Measurements from ENCODE around the gene PNKP. TPM values are rescaled to one million over a fixed set of nuclear protein-coding genes. Genes with fewer than 3 reads are reported as not detected.
A peak's percentile ranks its signal among the peaks of the same experiment; 100 is the strongest.

PNKP gene
- total and polyA plus RNA-seq, 9 of the 15 experiments (the other 6 are each of a cell fraction or from before 2014, with no cell fraction given), result 2.8 to 85.4 (median 25.3) TPM

- peak; percentile 38 for TF ChIP-seq POLR2G (IDR thresholded peaks at IDR 0.05; ENCODE audit: low read depth, low read length)
- no peak for TF ChIP-seq ATF1 (CRISPR knock-in tag; IDR thresholded peaks at IDR 0.05)
- TF ChIP-seq ATF1 (tag; IDR thresholded peaks at IDR 0.05), result no peak
- TF ChIP-seq RBFOX2 (IDR thresholded peaks at IDR 0.05; ENCODE audit: low read depth, low read length), result peak; percentile 51
- TF ChIP-seq GABPB1 (CRISPR knock-in tag; IDR thresholded peaks at IDR 0.05), result no peak
- peak; percentile 31 for TF ChIP-seq POLR2AphosphoS5 (IDR thresholded peaks at IDR 0.05; ENCODE audit: control insufficient read depth, insufficient read depth, low read depth, low read length)
- TF ChIP-seq ZNF449 (CRISPR knock-in tag; IDR thresholded peaks at IDR 0.05), result no peak
- no peak for TF ChIP-seq ZNF436 (CRISPR knock-in tag; IDR thresholded peaks at IDR 0.05)
- peak; percentile 49; the same call in 1 of the 2 replicates for TF ChIP-seq SUPT5H (IDR thresholded peaks at IDR 0.05)
- no peak for TF ChIP-seq HDGF (IDR thresholded peaks at IDR 0.05)
- TF ChIP-seq NUFIP1 (IDR thresholded peaks at IDR 0.05; ENCODE audit: partially characterized antibody), result no peak
- no peak for TF ChIP-seq ETV5 (CRISPR knock-in tag; IDR thresholded peaks at IDR 0.05; ENCODE audit: low read depth)
- TF ChIP-seq RBM22 (IDR thresholded peaks at IDR 0.05; ENCODE audit: low read depth, low read length, poor library complexity, severe bottlenecking), result peak; percentile 7
- TF ChIP-seq MYC (IDR thresholded peaks at IDR 0.05; ENCODE audit: low read depth, low read length), result no peak
- TF ChIP-seq MYC (CRISPR knock-in tag; IDR thresholded peaks at IDR 0.05; ENCODE audit: borderline replicate concordance, low read depth), result no peak
- no peak for TF ChIP-seq ZBTB33 (CRISPR knock-in tag; IDR thresholded peaks at IDR 0.05)
- TF ChIP-seq TOE1 (IDR thresholded peaks at IDR 0.05; ENCODE audit: borderline replicate concordance), result no peak
- TF ChIP-seq TOE1 (CRISPR knock-in tag; IDR thresholded peaks at IDR 0.05; ENCODE audit: borderline replicate concordance, low read depth), result no peak
- 0 out of 2 replicates have a peak, but pooled peaks have one; percentile 47 for TF ChIP-seq RFX7 (CRISPR knock-in tag; IDR thresholded peaks at IDR 0.05)
- TF ChIP-seq GABPB2 (CRISPR knock-in tag; conservative IDR thresholded peaks at IDR 0.05), result no peak
- TF ChIP-seq BRF1 (IDR thresholded peaks at IDR 0.05; ENCODE audit: borderline replicate concordance, extremely low read depth, insufficient read length), result no peak
- no peak for TF ChIP-seq FOXA1 (IDR thresholded peaks at IDR 0.05; ENCODE audit: borderline replicate concordance)
- no peak for TF ChIP-seq ZNF239 (CRISPR knock-in tag; IDR thresholded peaks at IDR 0.05)
- TF ChIP-seq ZZZ3 (IDR thresholded peaks at IDR 0.05), result no peak
- TF ChIP-seq RAD51 (IDR thresholded peaks at IDR 0.05; ENCODE audit: borderline replicate concordance, low read depth), result no peak
- TF ChIP-seq PML (IDR thresholded peaks at IDR 0.05; ENCODE audit: low read length), result peak; percentile 10; the same call in 1 of the 2 replicates
- no peak for TF ChIP-seq PHB2 (IDR thresholded peaks at IDR 0.05; ENCODE audit: low read depth)
- TF ChIP-seq CHD2 (IDR thresholded peaks at IDR 0.05; ENCODE audit: low read depth, low read length), result no peak
- TF ChIP-seq ADNP (tag; IDR thresholded peaks at IDR 0.05), result no peak
- TF ChIP-seq SMC3 (conservative IDR thresholded peaks at IDR 0.05; ENCODE audit: insufficient read depth, low read depth, low read length), result no peak
Observed at GRCh38 chr19:49860336-49861102, 6.9 kb downstream of the PNKP start (continued).
